CD4-positive, alpha-beta T cell treated with Interleukin-1 beta for 1 hour (primary cell): Measurements from ENCODE around the gene MEA1.

Source experiments
- DNase-seq, 2 donors: peaks; one replicate each; pipeline ENCODE4 v3.0.0-alpha.2; 2020 to 2022

Gene MEA1

GRCh38 chr6:42969431-42969830, 44.3 kb downstream of the MEA1 start:
- DNase-seq: no peak

- no peak for DNase-seq
Observed at GRCh38 chr6:42968783-42969182, 45.0 kb downstream of the MEA1 start.

GRCh38 chr6:42968126-42968701, 45.5 kb downstream of the MEA1 start:
- no peak for DNase-seq

GRCh38 chr6:42967228-42967627, 46.5 kb downstream of the MEA1 start:
- DNase-seq: no peak

- no peak for DNase-seq
Observed at GRCh38 chr6:42966571-42966970, 47.2 kb downstream of the MEA1 start.

- peak; percentile 20 to 44 for DNase-seq
Observed at GRCh38 chr6:42963855-42964605, 49.7 kb downstream of the MEA1 start.

GRCh38 chr6:42963179-42963854, 50.4 kb downstream of the MEA1 start:
- no peak for DNase-seq

GRCh38 chr6:42962502-42963178, 51.1 kb downstream of the MEA1 start:
- no peak for DNase-seq

GRCh38 chr6:42962096-42962495, 51.6 kb downstream of the MEA1 start:
- no peak for DNase-seq
